Ectodermal cell (in vitro differentiated cells): ENCODE results near the gene MAP2.

Experiments used
- H3K27ac ChIP-seq: 2 replicates; pipeline ENCODE4 v1.7.0; 2013; ENCODE audit warnings: mild to moderate bottlenecking, low read depth, low read length; ENCODE audit not compliant: insufficient read depth, poor library complexity, severe bottlenecking
- H3K27me3 ChIP-seq: 2 replicates; pipeline ENCODE4 v1.7.0; 2013; ENCODE audit warnings: mild to moderate bottlenecking, low read length; ENCODE audit not compliant: insufficient read depth, control insufficient read depth, poor library complexity, severe bottlenecking
- H3K36me3 ChIP-seq: one replicate; pipeline ENCODE4 v1.7.0; 2013; ENCODE audit warnings: low read length; ENCODE audit not compliant: control insufficient read depth, insufficient read depth
- H3K4me1 ChIP-seq: one replicate; pipeline ENCODE4 v1.7.0; 2013; ENCODE audit warnings: low read length; ENCODE audit not compliant: control insufficient read depth, insufficient read depth
- H3K4me3 ChIP-seq: 2 replicates; pipeline ENCODE4 v1.7.0; 2013; ENCODE audit warnings: low read depth, low read length, control low read depth; ENCODE audit not compliant: insufficient read depth
- H3K9me3 ChIP-seq: 2 replicates; pipeline ENCODE4 v1.7.0; 2013; ENCODE audit warnings: mild to moderate bottlenecking, low read length, moderate library complexity; ENCODE audit not compliant: control insufficient read depth
- WGBS, 2 experiments: methylation state at CpG; one replicate each; pipeline ENCODE4 v1.1.7; 2013; ENCODE audit warnings: missing lambda C conversion rate in 2 of 2; 5-methylcytosine and 5-hydroxymethylcytosine counted together

The MAP2 gene

DNA sequence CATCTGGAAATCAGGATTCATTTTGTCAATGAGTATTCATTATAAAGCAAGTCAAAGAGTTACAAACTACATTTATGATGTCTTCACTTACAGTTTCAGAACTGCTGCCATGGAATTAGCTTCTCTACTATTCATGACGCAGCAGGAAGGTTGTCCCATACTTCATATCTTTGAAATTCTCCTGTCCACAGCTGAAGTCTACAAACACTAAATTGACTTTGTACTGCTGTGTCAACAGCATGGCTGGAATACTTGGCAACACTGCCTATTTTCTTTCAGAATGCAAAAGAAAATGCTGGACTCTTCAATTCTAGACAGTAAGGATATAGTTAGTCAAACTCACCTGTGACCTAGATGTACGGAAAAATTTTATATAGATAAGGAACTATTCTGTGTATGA is 303.2 kb downstream of the MAP2 start:
- Histone ChIP-seq H3K36me3 (peaks cover 35% of the 10 kb centered on the region), H3K4me1 (no peaks in the 10 kb centered on the region), H3K9me3 (no peaks in the 10 kb centered on the region), H3K4me3 (no peak overlapping the region), H3K27ac (no peak overlapping the region), H3K27me3 (no peaks in the 10 kb centered on the region)
- 97% methylated on average over 1 to 2 of the region's 2 CpGs for WGBS, 2 experiments

DNA sequence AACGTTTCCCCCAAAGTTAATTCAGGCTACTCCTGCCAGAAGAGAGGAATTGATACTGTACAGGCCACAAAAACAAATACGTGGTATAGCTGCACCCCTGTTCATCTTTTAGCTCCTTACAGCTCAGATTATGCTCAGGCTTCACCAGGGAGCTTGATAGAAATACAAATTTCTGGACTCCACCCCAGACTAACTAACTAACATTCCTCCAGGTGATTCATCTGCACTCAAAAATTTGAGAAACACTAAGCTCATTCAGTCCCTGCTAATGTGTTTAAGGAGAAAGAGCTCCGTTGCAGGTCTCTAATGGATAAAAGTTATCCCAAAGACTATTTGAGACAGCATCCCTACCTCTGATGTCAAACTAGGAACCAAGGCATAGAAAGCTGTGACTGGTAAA is 311.0 kb downstream of the MAP2 start:
- Histone ChIP-seq H3K36me3 (peaks cover 8% of the 10 kb centered on the region), H3K9me3 (no peaks in the 10 kb centered on the region), H3K4me1 (no peaks in the 10 kb centered on the region), H3K27ac (no peak overlapping the region), H3K27me3 (no peaks in the 10 kb centered on the region), H3K4me3 (no peak overlapping the region)
- 90 to 93% methylated on average over 3 of the region's 3 CpGs for WGBS, 2 experiments

DNA sequence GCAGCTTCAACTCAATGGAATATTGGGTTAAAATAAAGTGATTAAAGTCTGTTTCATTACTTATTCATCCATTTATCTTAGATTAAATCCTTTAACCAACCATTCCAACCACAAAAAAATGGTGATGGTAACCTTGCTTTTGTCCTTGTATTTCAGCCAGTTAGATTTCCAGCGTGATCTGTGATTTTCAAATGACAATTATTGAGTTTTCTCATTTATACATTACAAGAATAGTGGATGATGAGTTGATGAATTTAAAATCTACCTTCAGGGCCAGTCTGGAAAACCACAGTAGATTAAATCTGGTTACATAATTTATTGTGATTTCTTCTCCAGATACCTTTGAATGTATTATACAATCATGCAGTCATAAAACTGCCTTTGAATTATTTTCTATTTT is 318.1 kb downstream of the MAP2 start:
- H3K9me3 ChIP-seq = no peaks in the 10 kb centered on the region
- no peaks in the 10 kb centered on the region for H3K36me3 ChIP-seq
- H3K4me1 ChIP-seq = no peaks in the 10 kb centered on the region
- H3K27me3 ChIP-seq = no peaks in the 10 kb centered on the region
- no CpG with 5 or more reads among the region's 1 CpG for WGBS, 2 experiments
- H3K27ac ChIP-seq = no peak overlapping the region
- H3K4me3 ChIP-seq = no peak overlapping the region

DNA sequence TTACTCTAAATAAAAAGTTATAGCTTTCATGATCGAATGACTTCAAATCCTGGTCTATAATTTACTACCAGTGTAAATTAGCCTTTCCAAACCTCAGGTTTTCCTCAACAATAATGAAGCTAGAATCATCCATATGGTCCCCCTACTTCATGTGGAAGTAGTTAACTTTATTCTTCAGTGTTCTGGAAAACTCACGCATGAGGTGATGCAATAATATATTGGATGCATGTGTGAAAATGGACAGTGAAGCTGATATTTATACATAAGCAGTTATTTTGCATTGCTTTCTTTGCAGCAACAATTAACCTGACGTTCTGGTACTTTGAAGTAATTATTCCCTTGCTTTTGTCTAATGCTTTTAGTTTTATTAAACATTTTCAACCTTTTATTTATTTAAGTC is 329.2 kb downstream of the MAP2 start:
- no peak overlapping the region for H3K4me3 ChIP-seq
- 100% methylated on average over 1 of the region's 3 CpGs for WGBS, 2 experiments
- no peaks in the 10 kb centered on the region for H3K4me1 ChIP-seq
- H3K36me3 ChIP-seq = no peaks in the 10 kb centered on the region
- H3K27ac ChIP-seq = no peak overlapping the region
- no peaks in the 10 kb centered on the region for H3K9me3 ChIP-seq
- peaks cover 43% of the 10 kb centered on the region for H3K27me3 ChIP-seq

DNA sequence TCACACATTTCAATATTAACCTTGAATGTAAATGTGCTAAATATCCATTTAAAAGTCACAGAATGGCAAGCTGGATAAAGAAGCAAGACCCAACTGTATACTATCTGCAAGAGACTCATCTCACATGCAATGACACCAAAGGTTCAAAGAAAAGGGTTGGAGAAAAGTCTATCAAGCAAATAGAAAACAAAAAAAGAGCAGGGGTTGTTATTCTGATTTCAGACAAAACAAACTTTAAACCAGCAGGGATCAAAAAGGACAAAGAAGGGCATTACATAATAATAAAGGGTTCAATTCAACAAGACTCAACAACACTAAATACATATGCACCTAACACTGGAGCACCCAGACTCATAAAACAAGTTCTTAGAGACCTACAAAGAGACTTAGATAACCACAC is 333.3 kb downstream of the MAP2 start:
- Histone ChIP-seq H3K27me3 (peaks cover 84% of the 10 kb centered on the region), H3K4me3 (no peak overlapping the region), H3K4me1 (no peaks in the 10 kb centered on the region), H3K27ac (no peak overlapping the region), H3K36me3 (no peaks in the 10 kb centered on the region), H3K9me3 (no peaks in the 10 kb centered on the region)

DNA sequence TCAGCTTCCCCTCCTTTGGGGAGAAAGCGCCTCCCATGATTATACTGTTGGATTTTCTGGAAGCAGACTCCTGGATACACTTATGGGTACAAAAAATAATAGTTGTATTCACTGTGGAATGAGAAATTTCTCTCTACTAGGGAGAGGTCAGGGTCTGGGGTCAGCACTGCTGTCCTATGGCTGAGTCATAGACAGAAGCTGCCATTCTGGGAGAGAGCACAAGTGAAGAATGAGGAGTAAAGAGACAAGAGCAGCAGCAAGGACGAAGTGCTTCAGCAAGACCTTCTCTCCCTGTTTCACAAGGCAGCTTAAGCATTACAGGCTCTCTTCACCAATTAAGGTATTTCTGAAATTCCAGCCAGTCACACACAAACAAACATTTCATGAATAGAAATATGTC is 337.7 kb downstream of the MAP2 start:
- H3K27me3 ChIP-seq = peaks cover 78% of the 10 kb centered on the region
- no peak overlapping the region for H3K27ac ChIP-seq
- H3K9me3 ChIP-seq = no peaks in the 10 kb centered on the region
- no peaks in the 10 kb centered on the region for H3K4me1 ChIP-seq
- 65 to 88% methylated on average over 2 of the region's 2 CpGs for WGBS, 2 experiments
- H3K4me3 ChIP-seq = no peak overlapping the region
- H3K36me3 ChIP-seq = no peaks in the 10 kb centered on the region

DNA sequence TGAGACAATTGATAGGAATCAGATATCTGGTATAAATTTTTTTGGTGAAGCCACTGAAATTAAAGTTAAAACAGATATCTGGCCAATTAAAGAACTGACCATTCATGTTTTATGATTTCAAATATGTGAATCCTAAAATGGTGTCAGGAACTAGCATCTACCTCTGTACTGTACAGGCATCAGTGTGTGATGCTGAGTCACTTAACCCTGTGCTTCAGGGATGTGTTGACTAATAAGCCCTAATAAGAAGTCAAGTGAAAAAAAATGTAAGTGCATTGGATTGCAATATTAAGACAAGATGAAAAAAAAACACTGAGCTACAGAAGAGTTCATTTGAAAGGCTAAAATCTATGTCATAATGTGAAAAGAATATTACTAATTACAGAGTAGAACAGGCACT is 338.7 kb downstream of the MAP2 start:
- H3K4me1 ChIP-seq = no peaks in the 10 kb centered on the region
- H3K27me3 ChIP-seq = peaks cover 71% of the 10 kb centered on the region
- H3K9me3 ChIP-seq = no peaks in the 10 kb centered on the region
- no peak overlapping the region for H3K4me3 ChIP-seq
- H3K36me3 ChIP-seq = no peaks in the 10 kb centered on the region
- no peak overlapping the region for H3K27ac ChIP-seq

DNA sequence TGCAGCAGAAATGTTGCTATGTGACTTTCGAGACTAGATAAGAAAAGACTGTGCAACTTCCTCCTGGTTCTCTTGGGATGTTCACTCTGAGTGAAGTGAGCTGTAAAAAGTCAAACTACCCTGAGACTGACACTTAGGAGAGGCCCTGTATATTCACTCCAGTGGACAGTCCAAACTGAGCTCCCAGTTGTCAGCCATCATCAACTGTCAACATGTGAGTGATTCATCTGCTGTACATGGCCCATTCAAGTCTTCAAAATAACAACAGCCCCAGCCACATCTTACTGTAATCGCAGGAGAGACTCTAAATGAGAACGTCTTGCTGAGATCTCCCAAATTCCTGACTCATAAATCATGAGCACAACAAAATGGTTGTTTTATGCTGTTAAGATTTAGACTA is 339.3 kb downstream of the MAP2 start:
- peaks cover 71% of the 10 kb centered on the region for H3K27me3 ChIP-seq
- no peak overlapping the region for H3K27ac ChIP-seq
- no peaks in the 10 kb centered on the region for H3K36me3 ChIP-seq
- H3K4me1 ChIP-seq = no peaks in the 10 kb centered on the region
- 76 to 85% methylated on average over 3 of the region's 3 CpGs for WGBS, 2 experiments
- no peaks in the 10 kb centered on the region for H3K9me3 ChIP-seq
- no peak overlapping the region for H3K4me3 ChIP-seq

DNA sequence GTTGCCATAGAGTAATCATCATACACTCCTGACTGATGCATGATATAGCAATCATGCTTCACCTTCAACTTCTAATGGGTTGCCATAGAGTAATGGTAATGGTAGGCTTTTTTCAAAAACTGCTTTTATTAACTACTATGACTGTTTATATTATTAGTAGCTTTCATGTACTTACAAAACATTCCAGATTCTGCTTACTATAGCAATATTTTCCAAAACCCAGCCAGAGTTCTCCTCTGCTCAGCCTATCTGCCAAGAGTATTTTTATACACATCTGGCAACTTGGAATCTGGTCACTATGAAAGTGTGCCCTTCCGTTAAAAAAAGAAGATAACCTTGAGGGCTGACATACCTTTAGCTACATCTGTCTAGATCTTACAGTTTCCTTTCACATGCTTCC is 342.8 kb downstream of the MAP2 start:
- H3K36me3 ChIP-seq = no peaks in the 10 kb centered on the region
- WGBS, 2 experiments = 92% methylated on average over 1 of the region's 1 CpG
- peaks cover 70% of the 10 kb centered on the region for H3K27me3 ChIP-seq

DNA sequence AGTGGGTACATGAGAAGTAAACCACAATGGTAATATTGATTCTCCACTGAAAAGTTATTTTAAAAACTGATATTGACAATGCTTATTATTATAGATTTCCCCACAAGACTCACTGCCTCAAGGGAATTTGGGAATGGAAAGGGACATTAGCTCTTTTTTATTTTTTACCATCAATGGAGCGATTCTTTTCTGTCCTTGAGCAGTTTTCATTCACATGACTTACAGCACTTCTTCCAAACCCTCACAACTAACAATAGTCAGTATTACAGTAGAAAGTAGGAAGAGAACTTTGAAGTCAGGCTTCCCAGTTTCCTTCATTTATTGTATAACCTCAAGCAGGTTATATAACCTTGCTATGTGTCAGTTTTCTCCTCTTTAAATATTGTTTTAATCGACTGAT is 343.5 kb downstream of the MAP2 start:
- Histone ChIP-seq H3K9me3 (no peaks in the 10 kb centered on the region), H3K4me3 (no peak overlapping the region), H3K27ac (no peak overlapping the region), H3K36me3 (no peaks in the 10 kb centered on the region), H3K4me1 (no peaks in the 10 kb centered on the region), H3K27me3 (peaks cover 64% of the 10 kb centered on the region)
- WGBS, 2 experiments = 74 to 75% methylated on average over 2 of the region's 2 CpGs

More for the DNA sequence above, 342.8 kb downstream of the MAP2 start:
- Histone ChIP-seq H3K27ac (no peak overlapping the region), H3K4me1 (no peaks in the 10 kb centered on the region), H3K4me3 (no peak overlapping the region), H3K9me3 (no peaks in the 10 kb centered on the region)

DNA sequence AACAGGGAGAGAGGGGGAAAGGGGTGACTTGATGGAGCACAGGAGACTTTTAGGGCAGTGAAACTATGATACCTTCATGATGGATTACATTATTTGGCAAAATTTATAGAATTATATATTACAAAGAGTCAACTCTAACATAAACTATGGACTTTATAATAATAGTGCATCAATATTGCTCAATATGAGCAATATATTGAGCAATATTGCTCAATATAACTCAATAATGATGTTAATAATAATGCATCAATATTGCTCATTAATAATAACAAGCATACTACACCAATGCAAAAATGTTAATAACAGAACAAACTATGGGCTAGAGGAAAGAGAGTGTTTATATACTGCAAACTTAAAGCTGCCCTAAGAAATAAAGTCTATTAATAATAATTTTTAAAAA is 344.7 kb downstream of the MAP2 start:
- no peak overlapping the region for H3K4me3 ChIP-seq
- H3K4me1 ChIP-seq = no peaks in the 10 kb centered on the region
- peaks cover 51% of the 10 kb centered on the region for H3K27me3 ChIP-seq
- H3K27ac ChIP-seq = no peak overlapping the region
- H3K9me3 ChIP-seq = no peaks in the 10 kb centered on the region
- no peaks in the 10 kb centered on the region for H3K36me3 ChIP-seq
